OCI-LY1 (cell line): Measurements from ENCODE around the gene KCNE1.

ENCODE experiments used
- H2AFZ ChIP-seq: fragments of 200-600 bp; sonication (generic), shearing (Covaris generic); 2 replicates; pipeline ENCODE4 v1.6.0; 2014; ENCODE audit warnings: antibody characterized with exemption, mild to moderate bottlenecking, low read length
- H3F3A ChIP-seq: fragments of 200-600 bp; sonication (generic), shearing (Covaris generic); 2 replicates; pipeline ENCODE4 v1.6.0; 2014; ENCODE audit warnings: mild to moderate bottlenecking, antibody characterized with exemption, low read length, moderate library complexity; ENCODE audit not compliant: insufficient read depth
- H3K27ac ChIP-seq: fragments of 200-600 bp; sonication (generic); 2 replicates; pipeline ENCODE4 v1.5.1; 2014; ENCODE audit warnings: low read length, mixed run types, mild to moderate bottlenecking, low read depth; ENCODE audit not compliant: poor library complexity, severe bottlenecking
- H3K27me3 ChIP-seq: fragments of 200-600 bp; sonication (generic); 2 replicates; pipeline ENCODE4 v1.6.0; 2014; ENCODE audit warnings: antibody characterized with exemption, mild to moderate bottlenecking, low read length, moderate library complexity; ENCODE audit not compliant: insufficient read depth
- H3K36me3 ChIP-seq: fragments of 200-600 bp; sonication (generic); 2 replicates; pipeline ENCODE4 v1.6.1; 2014; ENCODE audit warnings: mild to moderate bottlenecking, antibody characterized with exemption, low read length, moderate library complexity, mixed read lengths; ENCODE audit not compliant: insufficient read depth
- H3K4me1 ChIP-seq: fragments of 200-600 bp; sonication (generic); 2 replicates; pipeline ENCODE4 v1.5.1; 2014; ENCODE audit warnings: mild to moderate bottlenecking, low read length, moderate library complexity; ENCODE audit not compliant: insufficient read depth, severe bottlenecking
- H3K4me2 ChIP-seq: fragments of 200-600 bp; sonication (generic), shearing (Covaris generic); 2 replicates; pipeline ENCODE4 v1.6.1; 2014; ENCODE audit warnings: low read length
- H3K4me3 ChIP-seq: fragments of 200-600 bp; sonication (generic); 2 replicates; pipeline ENCODE4 v1.5.1; 2014; ENCODE audit warnings: low read length, low read depth, mild to moderate bottlenecking, mixed read lengths; ENCODE audit not compliant: poor library complexity, severe bottlenecking
- H3K79me2 ChIP-seq: fragments of 200-600 bp; shearing (Covaris generic); 2 replicates; pipeline ENCODE4 v1.6.1; 2016; ENCODE audit warnings: mixed run types, low read length, mixed read lengths; ENCODE audit not compliant: insufficient read depth
- H3K9ac ChIP-seq: fragments of 200-600 bp; sonication (generic), shearing (Covaris generic); 2 replicates; pipeline ENCODE4 v1.6.1; 2014; ENCODE audit warnings: mild to moderate bottlenecking, low read length, mixed read lengths
- H3K9me2 ChIP-seq: fragments of 200-600 bp; sonication (generic), shearing (Covaris generic); 2 replicates; pipeline ENCODE4 v1.6.1; 2014; ENCODE audit warnings: low read depth, mild to moderate bottlenecking, low read length, mixed read lengths
- H3K9me3 ChIP-seq: fragments of 200-600 bp; shearing (Covaris generic); 2 replicates; pipeline ENCODE4 v1.6.1; 2014; ENCODE audit warnings: low read length, mixed read lengths
- H4K20me1 ChIP-seq: fragments of 200-600 bp; sonication (generic), shearing (Covaris generic); 2 replicates; pipeline ENCODE4 v1.6.0; 2016; ENCODE audit warnings: mild to moderate bottlenecking, low read length; ENCODE audit not compliant: insufficient read depth
- EZH2 ChIP-seq: fragments of 200-600 bp; sonication (generic), shearing (Covaris generic); IDR thresholded peaks from 2 replicates; pipeline ENCODE4 v1.8.0; 2017; ENCODE audit warnings: borderline replicate concordance, mixed run types, mild to moderate bottlenecking, antibody characterized with exemption, low read length, moderate library complexity, mixed read lengths
- TF ChIP-seq, protein P1 (sequence below): fragments of 200-600 bp; sonication (generic), shearing (Covaris generic); IDR thresholded peaks from 2 replicates; pipeline ENCODE4 v1.5.1; 2017; ENCODE audit warnings: mild to moderate bottlenecking, antibody characterized with exemption, low read length, moderate library complexity, mixed read lengths

Gene KCNE1

DNA sequence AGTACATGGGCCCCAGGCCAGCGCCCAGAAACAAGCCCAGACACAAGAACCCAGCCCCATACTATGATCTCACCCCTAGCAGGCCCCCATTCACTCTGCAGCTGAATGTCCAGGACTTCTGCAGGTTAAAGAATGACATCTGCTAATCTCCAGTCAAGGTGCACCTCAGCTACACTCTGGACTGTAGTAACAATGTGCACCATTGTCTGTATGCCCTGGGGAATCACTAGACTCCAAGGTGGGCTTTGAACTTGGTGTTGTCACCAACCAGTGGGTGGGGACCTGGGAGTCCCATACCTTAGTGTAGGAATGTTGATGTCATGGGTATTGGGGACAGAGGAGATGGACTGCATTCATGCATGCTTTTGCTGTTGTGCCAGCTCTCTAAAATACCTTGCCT is 10.3 kb downstream of the KCNE1 start:
- Histone ChIP-seq H3K36me3 (no peaks in the 10 kb centered on the region), H3K9me2 (no peaks in the 10 kb centered on the region), H2AFZ (no peak overlapping the region), H3K79me2 (no peaks in the 10 kb centered on the region), H3K4me1 (no peaks in the 10 kb centered on the region), H4K20me1 (no peaks in the 10 kb centered on the region), H3K4me2 (no peak overlapping the region), H3K4me3 (no peak overlapping the region), H3K9me3 (no peaks in the 10 kb centered on the region), H3F3A (no peaks in the 10 kb centered on the region), H3K27me3 (no peaks in the 10 kb centered on the region), H3K9ac (no peak overlapping the region), H3K27ac (no peak overlapping the region)
- TF ChIP-seq, protein P1, sequence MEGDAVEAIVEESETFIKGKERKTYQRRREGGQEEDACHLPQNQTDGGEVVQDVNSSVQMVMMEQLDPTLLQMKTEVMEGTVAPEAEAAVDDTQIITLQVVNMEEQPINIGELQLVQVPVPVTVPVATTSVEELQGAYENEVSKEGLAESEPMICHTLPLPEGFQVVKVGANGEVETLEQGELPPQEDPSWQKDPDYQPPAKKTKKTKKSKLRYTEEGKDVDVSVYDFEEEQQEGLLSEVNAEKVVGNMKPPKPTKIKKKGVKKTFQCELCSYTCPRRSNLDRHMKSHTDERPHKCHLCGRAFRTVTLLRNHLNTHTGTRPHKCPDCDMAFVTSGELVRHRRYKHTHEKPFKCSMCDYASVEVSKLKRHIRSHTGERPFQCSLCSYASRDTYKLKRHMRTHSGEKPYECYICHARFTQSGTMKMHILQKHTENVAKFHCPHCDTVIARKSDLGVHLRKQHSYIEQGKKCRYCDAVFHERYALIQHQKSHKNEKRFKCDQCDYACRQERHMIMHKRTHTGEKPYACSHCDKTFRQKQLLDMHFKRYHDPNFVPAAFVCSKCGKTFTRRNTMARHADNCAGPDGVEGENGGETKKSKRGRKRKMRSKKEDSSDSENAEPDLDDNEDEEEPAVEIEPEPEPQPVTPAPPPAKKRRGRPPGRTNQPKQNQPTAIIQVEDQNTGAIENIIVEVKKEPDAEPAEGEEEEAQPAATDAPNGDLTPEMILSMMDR: no peak
- TF ChIP-seq EZH2: no peak

- no peaks in the 10 kb centered on the region for H3K9me2 ChIP-seq
- H3K4me2 ChIP-seq: no peak overlapping the region
- H3F3A ChIP-seq: no peaks in the 10 kb centered on the region
- no peak overlapping the region for H3K27ac ChIP-seq
- H3K4me3 ChIP-seq: no peak overlapping the region
- H3K27me3 ChIP-seq: no peaks in the 10 kb centered on the region
- no peaks in the 10 kb centered on the region for H3K36me3 ChIP-seq
- H2AFZ ChIP-seq: no peak overlapping the region
- no peak overlapping the region for H3K9ac ChIP-seq
- no peaks in the 10 kb centered on the region for H3K79me2 ChIP-seq
- TF ChIP-seq, protein P1: no peak
- no peak for TF ChIP-seq EZH2
- no peaks in the 10 kb centered on the region for H4K20me1 ChIP-seq
- no peaks in the 10 kb centered on the region for H3K9me3 ChIP-seq
- H3K4me1 ChIP-seq: no peaks in the 10 kb centered on the region
Observed at GRCh38 chr21:34500191-34500590, 11.8 kb downstream of the KCNE1 start.

DNA sequence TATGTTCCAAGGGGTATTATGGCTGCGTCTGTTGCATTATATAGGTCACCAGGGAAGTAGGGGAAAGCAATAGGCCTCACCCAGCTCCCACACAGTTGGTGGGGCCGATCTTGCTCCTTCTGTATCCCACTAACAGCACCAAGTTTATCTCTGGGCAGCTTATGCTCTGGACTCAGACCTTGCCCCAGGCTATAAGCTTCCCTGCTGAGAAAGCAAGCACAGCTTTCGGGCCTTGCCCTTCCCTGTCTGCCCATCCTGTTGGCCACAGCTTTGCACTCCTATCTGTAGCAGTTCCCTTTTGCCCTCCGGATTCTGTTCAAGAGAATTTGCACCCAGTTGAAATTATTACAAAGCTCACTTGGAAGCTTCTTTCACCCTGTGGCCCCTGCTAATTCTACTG is 12.9 kb downstream of the KCNE1 start:
- no peaks in the 10 kb centered on the region for H3K27me3 ChIP-seq
- no peaks in the 10 kb centered on the region for H4K20me1 ChIP-seq
- H3K4me1 ChIP-seq: no peaks in the 10 kb centered on the region
- no peaks in the 10 kb centered on the region for H3F3A ChIP-seq
- no peaks in the 10 kb centered on the region for H3K79me2 ChIP-seq
- TF ChIP-seq EZH2: no peak
- TF ChIP-seq, protein P1: no peak
- no peaks in the 10 kb centered on the region for H3K9me3 ChIP-seq
- no peak overlapping the region for H3K27ac ChIP-seq
- no peak overlapping the region for H2AFZ ChIP-seq
- no peak overlapping the region for H3K4me3 ChIP-seq
- H3K4me2 ChIP-seq: no peak overlapping the region
- H3K9me2 ChIP-seq: no peaks in the 10 kb centered on the region
- H3K9ac ChIP-seq: no peak overlapping the region
- no peaks in the 10 kb centered on the region for H3K36me3 ChIP-seq
